ENCODE measurements around the gene IL12RB2. TPM values are rescaled to one million over a fixed set of nuclear protein-coding genes. Genes with fewer than 3 reads are reported as not detected.

IL12RB2 gene
- polyA plus RNA-seq, 1 of the 3 experiments (the other 2 are of a cell fraction): not detected

DNA sequence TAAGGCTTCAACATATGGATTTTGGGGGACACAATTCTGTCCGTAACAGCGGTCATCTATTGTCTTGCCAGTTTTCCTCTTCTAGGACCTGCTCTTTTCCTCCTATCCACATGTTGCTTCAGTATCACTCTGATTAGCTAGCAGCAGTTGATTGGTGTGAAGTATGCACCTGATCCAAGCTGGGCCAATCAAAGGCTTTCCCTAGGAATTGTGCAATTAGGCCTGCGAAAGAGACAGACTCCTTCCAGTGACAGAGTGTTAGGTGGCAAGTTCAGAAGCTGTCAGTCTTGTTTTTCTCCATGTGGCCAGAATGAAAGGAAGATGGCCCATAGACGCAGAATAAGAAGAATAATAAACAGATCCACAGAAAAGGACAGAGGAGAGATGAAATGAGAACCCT, 34.1 kb upstream of the IL12RB2 start (continued):
- TF ChIP-seq, protein P1, sequence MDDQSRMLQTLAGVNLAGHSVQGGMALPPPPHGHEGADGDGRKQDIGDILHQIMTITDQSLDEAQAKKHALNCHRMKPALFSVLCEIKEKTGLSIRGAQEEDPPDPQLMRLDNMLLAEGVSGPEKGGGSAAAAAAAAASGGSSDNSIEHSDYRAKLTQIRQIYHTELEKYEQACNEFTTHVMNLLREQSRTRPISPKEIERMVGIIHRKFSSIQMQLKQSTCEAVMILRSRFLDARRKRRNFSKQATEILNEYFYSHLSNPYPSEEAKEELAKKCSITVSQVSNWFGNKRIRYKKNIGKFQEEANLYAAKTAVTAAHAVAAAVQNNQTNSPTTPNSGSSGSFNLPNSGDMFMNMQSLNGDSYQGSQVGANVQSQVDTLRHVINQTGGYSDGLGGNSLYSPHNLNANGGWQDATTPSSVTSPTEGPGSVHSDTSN (IDR thresholded peaks at IDR 0.05): no peak

DNA sequence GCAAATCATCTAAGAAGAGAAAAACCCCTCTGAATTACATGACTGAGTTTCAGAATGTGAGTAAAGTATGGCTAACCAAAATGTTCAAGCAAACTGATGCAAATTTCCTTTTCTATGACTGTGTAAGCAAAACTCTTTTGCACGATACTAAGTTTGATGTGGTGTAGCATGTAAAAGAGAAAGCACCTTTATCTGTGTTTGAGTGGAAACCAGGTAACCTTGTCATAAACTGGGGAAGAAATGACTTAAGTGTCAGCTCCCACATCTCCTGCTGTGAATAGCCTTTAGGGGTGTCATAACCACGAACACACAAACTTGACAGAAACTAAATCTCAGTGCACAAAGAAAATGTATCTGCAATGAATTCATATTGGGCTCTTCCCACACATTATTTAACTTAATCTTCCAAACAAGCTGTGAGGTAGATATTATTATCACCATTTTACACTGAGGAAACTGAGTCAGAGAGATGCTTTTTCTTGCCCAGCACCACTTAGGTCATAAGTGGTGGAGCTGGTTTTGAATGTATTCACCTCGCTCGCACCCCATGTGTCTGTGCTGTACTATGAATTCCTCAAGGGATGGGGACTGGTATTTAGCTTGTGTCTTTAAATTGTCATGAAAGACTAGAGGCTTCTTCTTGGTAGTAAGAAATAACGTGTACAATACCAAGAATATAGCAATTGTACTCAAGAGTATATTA, 32.9 kb upstream of the IL12RB2 start:
- no peak overlapping the region for H3K9ac ChIP-seq
- no peaks in the 10 kb centered on the region for H4K20me1 ChIP-seq (ENCODE audit: insufficient read depth)
- H3K4me1 ChIP-seq (ENCODE audit: control insufficient read depth in 1 of 2, insufficient read depth in 2 of 2, low read depth in 1 of 2, low read length in 1 of 2): no peaks in the 10 kb centered on the region
- H3K27me3 ChIP-seq (ENCODE audit: insufficient read depth): no peaks in the 10 kb centered on the region
- no peaks in the 10 kb centered on the region for H3F3A ChIP-seq (replicated peaks; ENCODE audit: insufficient read depth)
- no peak overlapping the region for H2AFZ ChIP-seq (ENCODE audit: low read depth)
- H3K27ac ChIP-seq (ENCODE audit: low read depth in 2 of 2, low read length in 1 of 2): no peak overlapping the region
- H3K9me3 ChIP-seq: no peaks in the 10 kb centered on the region
- DNase-seq: no peak
- H3K79me2 ChIP-seq (ENCODE audit: insufficient read depth): no peaks in the 10 kb centered on the region
- no peak overlapping the region for H3K4me2 ChIP-seq
- H3K9me2 ChIP-seq: no peaks in the 10 kb centered on the region
- no peak for TF ChIP-seq GABPA (IDR thresholded peaks at IDR 0.05; ENCODE audit: low read depth)
- no peak for TF ChIP-seq MXI1 (IDR thresholded peaks at IDR 0.05; ENCODE audit: low read depth, low read length)
- TF ChIP-seq RXRA (IDR thresholded peaks at IDR 0.05; ENCODE audit: borderline replicate concordance, low read depth): no peak
- no peak for TF ChIP-seq ELF1 (IDR thresholded peaks at IDR 0.05)
- TF ChIP-seq, protein P2, sequence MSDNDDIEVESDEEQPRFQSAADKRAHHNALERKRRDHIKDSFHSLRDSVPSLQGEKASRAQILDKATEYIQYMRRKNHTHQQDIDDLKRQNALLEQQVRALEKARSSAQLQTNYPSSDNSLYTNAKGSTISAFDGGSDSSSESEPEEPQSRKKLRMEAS (IDR thresholded peaks at IDR 0.05; ENCODE audit: low read depth): no peak
- no peak for TF ChIP-seq RAD21 (IDR thresholded peaks at IDR 0.05; ENCODE audit: low read length)
- TF ChIP-seq FOXM1 (IDR thresholded peaks at IDR 0.05; ENCODE audit: low read depth): no peak
- no peak for TF ChIP-seq NFIC (IDR thresholded peaks at IDR 0.05; ENCODE audit: borderline replicate concordance)
- no peak for TF ChIP-seq RFX5 (IDR thresholded peaks at IDR 0.05; ENCODE audit: low read length)
- TF ChIP-seq EZH2phosphoT487 (IDR thresholded peaks at IDR 0.05; ENCODE audit: borderline replicate concordance, low read depth): no peak
- TF ChIP-seq, protein P3, sequence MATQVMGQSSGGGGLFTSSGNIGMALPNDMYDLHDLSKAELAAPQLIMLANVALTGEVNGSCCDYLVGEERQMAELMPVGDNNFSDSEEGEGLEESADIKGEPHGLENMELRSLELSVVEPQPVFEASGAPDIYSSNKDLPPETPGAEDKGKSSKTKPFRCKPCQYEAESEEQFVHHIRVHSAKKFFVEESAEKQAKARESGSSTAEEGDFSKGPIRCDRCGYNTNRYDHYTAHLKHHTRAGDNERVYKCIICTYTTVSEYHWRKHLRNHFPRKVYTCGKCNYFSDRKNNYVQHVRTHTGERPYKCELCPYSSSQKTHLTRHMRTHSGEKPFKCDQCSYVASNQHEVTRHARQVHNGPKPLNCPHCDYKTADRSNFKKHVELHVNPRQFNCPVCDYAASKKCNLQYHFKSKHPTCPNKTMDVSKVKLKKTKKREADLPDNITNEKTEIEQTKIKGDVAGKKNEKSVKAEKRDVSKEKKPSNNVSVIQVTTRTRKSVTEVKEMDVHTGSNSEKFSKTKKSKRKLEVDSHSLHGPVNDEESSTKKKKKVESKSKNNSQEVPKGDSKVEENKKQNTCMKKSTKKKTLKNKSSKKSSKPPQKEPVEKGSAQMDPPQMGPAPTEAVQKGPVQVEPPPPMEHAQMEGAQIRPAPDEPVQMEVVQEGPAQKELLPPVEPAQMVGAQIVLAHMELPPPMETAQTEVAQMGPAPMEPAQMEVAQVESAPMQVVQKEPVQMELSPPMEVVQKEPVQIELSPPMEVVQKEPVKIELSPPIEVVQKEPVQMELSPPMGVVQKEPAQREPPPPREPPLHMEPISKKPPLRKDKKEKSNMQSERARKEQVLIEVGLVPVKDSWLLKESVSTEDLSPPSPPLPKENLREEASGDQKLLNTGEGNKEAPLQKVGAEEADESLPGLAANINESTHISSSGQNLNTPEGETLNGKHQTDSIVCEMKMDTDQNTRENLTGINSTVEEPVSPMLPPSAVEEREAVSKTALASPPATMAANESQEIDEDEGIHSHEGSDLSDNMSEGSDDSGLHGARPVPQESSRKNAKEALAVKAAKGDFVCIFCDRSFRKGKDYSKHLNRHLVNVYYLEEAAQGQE (IDR thresholded peaks at IDR 0.05; ENCODE audit: low read depth, low read length): no peak
- TF ChIP-seq SIN3A (IDR thresholded peaks at IDR 0.05; ENCODE audit: borderline replicate concordance, low read depth, low read length): no peak
- TF ChIP-seq, protein P4, sequence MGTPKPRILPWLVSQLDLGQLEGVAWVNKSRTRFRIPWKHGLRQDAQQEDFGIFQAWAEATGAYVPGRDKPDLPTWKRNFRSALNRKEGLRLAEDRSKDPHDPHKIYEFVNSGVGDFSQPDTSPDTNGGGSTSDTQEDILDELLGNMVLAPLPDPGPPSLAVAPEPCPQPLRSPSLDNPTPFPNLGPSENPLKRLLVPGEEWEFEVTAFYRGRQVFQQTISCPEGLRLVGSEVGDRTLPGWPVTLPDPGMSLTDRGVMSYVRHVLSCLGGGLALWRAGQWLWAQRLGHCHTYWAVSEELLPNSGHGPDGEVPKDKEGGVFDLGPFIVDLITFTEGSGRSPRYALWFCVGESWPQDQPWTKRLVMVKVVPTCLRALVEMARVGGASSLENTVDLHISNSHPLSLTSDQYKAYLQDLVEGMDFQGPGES (IDR thresholded peaks at IDR 0.05; ENCODE audit: low read depth, low read length): no peak
- TF ChIP-seq, protein P1 (IDR thresholded peaks at IDR 0.05): no peak
- no peak overlapping the region for H3K4me3 ChIP-seq (ENCODE audit: low read depth in 2 of 2, low read length in 1 of 2)
- ChIA-PET CTCF (interaction anchor here (1.5 kb wide), 1 partner anchor 9 kb away, joined by 3 read pairs; no protein-coding TSS in a partner anchor), POLR2A (no interaction called here)
- no peaks in the 10 kb centered on the region for H3K36me3 ChIP-seq (replicated peaks in 1 of 2; ENCODE audit: control insufficient read depth in 1 of 2, insufficient read depth in 2 of 2, low read length in 1 of 2)
- WGBS (ENCODE audit: low lambda C conversion rate): 38% methylated on average over 5 of the region's 5 CpGs

Measured in SK-N-SH (cell line).